Ascending aorta (tissue), 2 donors: Measurements from ENCODE around the gene RTL10. TPM values are rescaled to one million over a fixed set of nuclear protein-coding genes. Genes with fewer than 3 reads are reported as not detected.

Experiments used
- DNase-seq, 2 donors: peaks; one replicate each; pipeline ENCODE4 v3.0.0-alpha.2; 2019; ENCODE audit warnings: low spot score in 2 of 2
- H3K27ac ChIP-seq, 2 donors: fragments of 200-600 bp; sonication (generic); one replicate each; pipeline ENCODE4 v1.5.1; 2016 to 2017; ENCODE audit warnings: mild to moderate bottlenecking in 1 of 2
- H3K27me3 ChIP-seq: fragments of 200-600 bp; sonication (generic); one replicate; pipeline ENCODE4 v1.5.1; 2017
- H3K36me3 ChIP-seq, 2 donors: fragments of 200-600 bp; sonication (generic); one replicate each; pipeline ENCODE4 v1.5.1; 2016
- H3K4me1 ChIP-seq, 2 donors: fragments of 200-600 bp; sonication (generic); one replicate each; pipeline ENCODE4 v1.5.1; 2016 to 2017; ENCODE audit warnings: mild to moderate bottlenecking in 1 of 2
- H3K4me3 ChIP-seq, 2 donors: fragments of 200-600 bp; sonication (generic); one replicate each; pipeline ENCODE4 v1.5.1; 2016 to 2017; ENCODE audit warnings: mild to moderate bottlenecking in 1 of 2
- H3K9me3 ChIP-seq, 2 donors: fragments of 200-600 bp; sonication (generic); one replicate each; pipeline ENCODE4 v1.5.1; 2016
- CTCF ChIP-seq, 3 experiments: fragments of 200-600 bp in 2 of 3; fragments of 450-650 bp in 1 of 3; sonication (generic) in 2 of 3; IDR thresholded peaks; one replicate each; pipeline ENCODE4 v1.5.1; 2016 to 2019; ENCODE audit warnings: antibody characterized with exemption in 3 of 3, mild to moderate bottlenecking in 1 of 3, moderate library complexity in 1 of 3
- intact Hi-C: fragments of 100-400 bp; cut with DNase I; formaldehyde crosslinking; loops from one replicate; pipeline ENCODE4 v1.15.1; 2023
- total RNA-seq: library from RNA; depleted of rRNA; stranded (reverse); fragments of >200 nt; gene quantifications from one replicate; pipeline ENCODE4 v1.1.0, GENCODE V29; 2016

RTL10 gene
- total RNA-seq, 1 donor from 2014 or later: 8.8 TPM

GRCh38 chr22:19823902-19824211 lies 30.8 kb downstream of the RTL10 start:
- no peaks in the 10 kb centered on the region for H3K9me3 ChIP-seq
- no peak for TF ChIP-seq CTCF (IDR thresholded peaks at IDR 0.05)
- DNase-seq: peak in 1 of 2 donors; percentile 44
- H3K36me3 ChIP-seq: peaks cover 0 to 6% of the 10 kb centered on the region in 2 donors
- H3K27me3 ChIP-seq: no peaks in the 10 kb centered on the region
- H3K27ac ChIP-seq: no peak overlapping the region
- H3K4me3 ChIP-seq: no peak overlapping the region
- intact Hi-C loops: no loop called here
- no peaks in the 10 kb centered on the region for H3K4me1 ChIP-seq

GRCh38 chr22:19823191-19823901 lies 31.3 kb downstream of the RTL10 start:
- Histone ChIP-seq H3K27me3 (no peaks in the 10 kb centered on the region), H3K36me3 (peaks cover 0 to 6% of the 10 kb centered on the region in 2 donors), H3K9me3 (no peaks in the 10 kb centered on the region), H3K4me3 (no peak overlapping the region), H3K27ac (no peak overlapping the region), H3K4me1 (no peaks in the 10 kb centered on the region)
- no peak for TF ChIP-seq CTCF (IDR thresholded peaks at IDR 0.05)
- intact Hi-C loops: no loop called here
- DNase-seq: peak in 1 of 2 donors; percentile 44

GRCh38 chr22:19822301-19823117 lies 32.2 kb downstream of the RTL10 start:
- Histone ChIP-seq H3K4me1 (no peaks in the 10 kb centered on the region), H3K27me3 (no peaks in the 10 kb centered on the region), H3K9me3 (no peaks in the 10 kb centered on the region), H3K36me3 (peaks cover 0 to 6% of the 10 kb centered on the region in 2 donors), H3K4me3 (no peak overlapping the region), H3K27ac (no peak overlapping the region)
- peak in 1 of 2 donors; percentile 48 for DNase-seq
- no peak for TF ChIP-seq CTCF (IDR thresholded peaks at IDR 0.05)
- intact Hi-C loops: no loop called here

- Histone ChIP-seq H3K27me3 (no peaks in the 10 kb centered on the region), H3K4me1 (no peaks in the 10 kb centered on the region), H3K4me3 (no peak overlapping the region), H3K36me3 (peaks cover 0 to 6% of the 10 kb centered on the region in 2 donors), H3K27ac (no peak overlapping the region), H3K9me3 (no peaks in the 10 kb centered on the region)
- peak in 1 of 2 donors; percentile 31 for DNase-seq
- no peak for TF ChIP-seq CTCF (IDR thresholded peaks at IDR 0.05)
- intact Hi-C loops: no loop called here
These were observed 33.0 kb downstream of the RTL10 start for GRCh38 chr22:19821523-19822300.

GRCh38 chr22:19820880-19821522 lies 33.7 kb downstream of the RTL10 start:
- H3K9me3 ChIP-seq: no peaks in the 10 kb centered on the region
- DNase-seq: peak in 1 of 2 donors; percentile 52
- no peak overlapping the region for H3K27ac ChIP-seq
- H3K36me3 ChIP-seq: peaks cover 0 to 6% of the 10 kb centered on the region in 2 donors
- no peaks in the 10 kb centered on the region for H3K4me1 ChIP-seq
- no peak for TF ChIP-seq CTCF (IDR thresholded peaks at IDR 0.05)
- H3K4me3 ChIP-seq: no peak overlapping the region
- intact Hi-C loops: no loop called here
- no peaks in the 10 kb centered on the region for H3K27me3 ChIP-seq
